GM18505 (cell line): Measurements from ENCODE around the gene SKOR1.

ENCODE experiments used
- ATAC-seq: cut with Tn5 transposase; IDR thresholded peaks from one replicate; pipeline ENCODE4 v1.9.1; 2021; ENCODE audit not compliant: unreplicated experiment
- POLR2A ChIP-seq: IDR thresholded peaks from 4 replicates; pipeline ENCODE4 v1.6.1; 2011; ENCODE audit warnings: borderline replicate concordance; ENCODE audit not compliant: insufficient read depth, insufficient read length; ENCODE audit errors: extremely low read depth

Gene SKOR1

GRCh38 chr15:67816668-67817067, 8.6 kb upstream of the SKOR1 start:
- ATAC-seq, result no peak
- TF ChIP-seq POLR2A, result no peak

- TF ChIP-seq POLR2A, result no peak
- ATAC-seq, result no peak
These were observed 6.8 kb upstream of the SKOR1 start for GRCh38 chr15:67818464-67818863.

- no peak for ATAC-seq
- TF ChIP-seq POLR2A, result no peak
These were observed 5.7 kb upstream of the SKOR1 start for GRCh38 chr15:67819636-67820035.

- no peak for TF ChIP-seq POLR2A
- no peak for ATAC-seq
These were observed 5.0 kb upstream of the SKOR1 start for GRCh38 chr15:67820122-67820991.

- no peak for TF ChIP-seq POLR2A
- no peak for ATAC-seq
These were observed 4.1 kb upstream of the SKOR1 start for GRCh38 chr15:67820992-67821783.

- no peak for ATAC-seq
- no peak for TF ChIP-seq POLR2A
These were observed 3.4 kb upstream of the SKOR1 start for GRCh38 chr15:67821784-67822440.

- TF ChIP-seq POLR2A, result no peak
- ATAC-seq, result no peak
These were observed 2.6 kb upstream of the SKOR1 start for GRCh38 chr15:67822537-67823313.

- no peak for ATAC-seq
- TF ChIP-seq POLR2A, result no peak
These were observed 1.8 kb upstream of the SKOR1 start for GRCh38 chr15:67823314-67824196.

- ATAC-seq, result no peak
- no peak for TF ChIP-seq POLR2A
These were observed 926 bp upstream of the SKOR1 start for GRCh38 chr15:67824197-67824968.

GRCh38 chr15:67825881-67826716, 790 bp downstream of the SKOR1 start:
- TF ChIP-seq POLR2A, result no peak

More at GRCh38 chr15:67825881-67826716, 790 bp downstream of the SKOR1 start:
- ATAC-seq, result no peak
